ENCODE results near the gene ARHGAP29. TPM values are rescaled to one million over a fixed set of nuclear protein-coding genes. Genes with fewer than 3 reads are reported as not detected.
"Not testable (repeated sequence)": the region's sequence is repeated elsewhere in the genome, so short reads cannot be mapped to it uniquely, and the experiment has no call there.

The ARHGAP29 gene
- total RNA-seq, 4 donors from 2014 or later, result 18.4 to 40.2 (median 23.7) TPM

GRCh38 chr1:94178901-94179300 is 58.5 kb downstream of the ARHGAP29 start:
- TF ChIP-seq CTCF (IDR thresholded peaks at IDR 0.05), result no peak
- no peak for TF ChIP-seq POLR2AphosphoS5 (IDR thresholded peaks at IDR 0.05)
- TF ChIP-seq POLR2A (IDR thresholded peaks at IDR 0.05; ENCODE audit: low read depth), result no peak
- TF ChIP-seq EP300 (IDR thresholded peaks at IDR 0.05), result no peak
- H3K4me1 ChIP-seq, result no peaks in the 10 kb centered on the region
- no peaks in the 10 kb centered on the region for H3K9me3 ChIP-seq
- H3K4me3 ChIP-seq, result no peak overlapping the region
- peaks cover 5 to 86% (median 46%) of the 10 kb centered on the region in 4 donors for H3K36me3 ChIP-seq
- intact Hi-C loops (cut with DNase I), result no loop called here
- no peak overlapping the region for H3K27ac ChIP-seq (replicated peaks in 1 of 4)
- H3K27me3 ChIP-seq, result no peaks in the 10 kb centered on the region
- DNase-seq (ENCODE audit: extremely low spot score), result no peak

DNA sequence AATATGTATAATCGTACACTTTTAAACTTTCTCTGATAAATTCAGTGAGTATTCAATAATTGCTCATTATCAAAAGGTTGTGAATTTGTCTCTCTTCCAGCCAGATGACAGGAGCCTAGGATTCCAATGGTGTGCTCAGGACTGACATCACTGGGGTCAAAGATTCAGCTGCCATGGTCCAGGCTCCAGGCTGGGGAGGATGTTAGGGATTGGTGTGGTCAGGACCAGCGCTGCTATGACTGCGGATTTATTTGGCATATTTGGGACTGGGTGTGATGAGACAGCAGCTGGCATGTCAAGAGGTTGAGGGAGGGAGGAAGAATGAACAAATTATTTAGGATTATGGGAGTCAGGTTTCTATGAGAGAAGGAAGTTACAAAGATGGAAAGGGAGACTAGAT is 68.3 kb downstream of the ARHGAP29 start:
- TF ChIP-seq CTCF (IDR thresholded peaks at IDR 0.05), result no peak
- no peak for TF ChIP-seq POLR2A (IDR thresholded peaks at IDR 0.05; ENCODE audit: low read depth)
- TF ChIP-seq EP300 (IDR thresholded peaks at IDR 0.05), result no peak
- TF ChIP-seq POLR2AphosphoS5 (IDR thresholded peaks at IDR 0.05), result no peak
- no peak overlapping the region for H3K4me3 ChIP-seq
- no peak overlapping the region for H3K27ac ChIP-seq (replicated peaks in 1 of 4)
- 84% methylated on average over 3 of the region's 3 CpGs for WGBS
- no peak for DNase-seq (ENCODE audit: extremely low spot score)
- H3K9me3 ChIP-seq, result peaks cover 0 to 7% (median 2%) of the 10 kb centered on the region in 4 donors
- no peaks in the 10 kb centered on the region for H3K27me3 ChIP-seq
- H3K36me3 ChIP-seq, result peaks cover 5 to 24% (median 10%) of the 10 kb centered on the region in 4 donors
- no peaks in the 10 kb centered on the region for H3K4me1 ChIP-seq
- intact Hi-C loops (cut with DNase I), result no loop called here

GRCh38 chr1:94165843-94166242 is 71.5 kb downstream of the ARHGAP29 start:
- Histone ChIP-seq H3K4me1 (peaks cover 0 to 7% (median 6%) of the 10 kb centered on the region in 4 donors), H3K4me3 (no peak overlapping the region), H3K9me3 (peaks cover 0 to 7% (median 2%) of the 10 kb centered on the region in 4 donors), H3K27ac (replicated peaks in 1 of 4) (no peak overlapping the region), H3K36me3 (peaks cover 0 to under 1% (median 0%) of the 10 kb centered on the region in 4 donors), H3K27me3 (no peaks in the 10 kb centered on the region)
- TF ChIP-seq POLR2AphosphoS5 (IDR thresholded peaks at IDR 0.05) (no peak), EP300 (IDR thresholded peaks at IDR 0.05) (no peak), CTCF (IDR thresholded peaks at IDR 0.05) (no peak), POLR2A (IDR thresholded peaks at IDR 0.05; ENCODE audit: low read depth) (no peak)
- WGBS, result 92% methylated on average over 5 of the region's 5 CpGs
- DNase-seq (ENCODE audit: extremely low spot score), result no peak
- intact Hi-C loops (cut with DNase I), result no loop called here

GRCh38 chr1:94164885-94165284 is 72.5 kb downstream of the ARHGAP29 start:
- intact Hi-C loops (cut with DNase I); H3K36me3 ChIP-seq; H3K4me3 ChIP-seq; H3K27me3 ChIP-seq; H3K9me3 ChIP-seq; H3K27ac ChIP-seq (replicated peaks in 1 of 4); DNase-seq (ENCODE audit: extremely low spot score): not testable (repeated sequence)
- 90% methylated on average over 2 of the region's 2 CpGs for WGBS
- H3K4me1 ChIP-seq, result peaks cover 5 to 16% (median 14%) of the 10 kb centered on the region in 4 donors

DNA sequence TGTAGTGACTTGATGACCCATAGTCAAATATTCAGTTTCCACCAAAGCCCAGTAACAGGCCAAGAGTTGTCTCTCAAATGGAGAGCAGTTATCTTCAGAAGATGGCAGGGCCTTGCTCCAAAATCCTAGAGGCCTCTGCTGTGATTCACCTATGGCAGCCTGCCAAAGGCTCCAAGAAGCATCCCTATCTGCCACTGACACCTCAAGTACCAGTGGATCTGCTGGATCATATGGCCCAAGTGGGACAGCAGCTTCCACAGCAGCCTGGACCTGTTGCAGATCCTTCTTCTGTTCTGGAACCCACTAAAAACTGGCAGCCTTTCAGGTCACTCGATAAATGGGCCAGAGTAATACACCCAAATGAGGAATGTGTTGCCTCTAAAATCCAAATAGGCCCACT is 73.3 kb downstream of the ARHGAP29 start:
- peaks cover 5 to 16% (median 14%) of the 10 kb centered on the region in 4 donors for H3K4me1 ChIP-seq
- H3K9me3 ChIP-seq; DNase-seq (ENCODE audit: extremely low spot score); H3K36me3 ChIP-seq; H3K27ac ChIP-seq (replicated peaks in 1 of 4); H3K4me3 ChIP-seq; H3K27me3 ChIP-seq; intact Hi-C loops (cut with DNase I): not testable (repeated sequence)
- WGBS, result 83% methylated on average over 1 of the region's 1 CpG

DNA sequence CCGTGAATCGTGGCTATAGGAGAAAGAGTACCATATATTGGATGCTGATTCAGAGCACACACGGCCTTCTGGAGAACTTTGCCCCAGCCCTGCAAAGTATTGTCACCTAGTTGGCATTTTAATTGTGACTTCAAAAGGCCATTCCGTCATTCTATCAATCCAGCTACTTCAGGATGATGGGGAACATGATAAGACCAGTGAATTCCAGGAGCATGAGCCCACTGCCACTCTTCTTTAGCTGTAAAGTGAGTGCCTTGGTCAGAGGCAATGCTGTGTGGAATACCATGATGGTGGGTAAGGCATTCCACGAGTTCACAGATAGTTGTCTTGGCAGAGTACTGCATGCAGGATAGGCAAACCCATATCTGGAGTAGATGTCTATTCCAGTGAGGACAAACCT is 74.1 kb downstream of the ARHGAP29 start:
- peaks cover 5 to 16% (median 14%) of the 10 kb centered on the region in 4 donors for H3K4me1 ChIP-seq
- H3K27ac ChIP-seq (replicated peaks in 1 of 4); H3K9me3 ChIP-seq; H3K36me3 ChIP-seq; H3K4me3 ChIP-seq; DNase-seq (ENCODE audit: extremely low spot score); H3K27me3 ChIP-seq; intact Hi-C loops (cut with DNase I): not testable (repeated sequence)
- WGBS, result 88% methylated on average over 5 of the region's 5 CpGs
